Astrocyte (in vitro differentiated cells and primary cell): ENCODE data around the gene SYNE1. TPM values are rescaled to one million over a fixed set of nuclear protein-coding genes. Genes with fewer than 3 reads are reported as not detected.

ENCODE experiments used
- DNase-seq: peaks from one replicate; pipeline ENCODE4 v3.0.0-alpha.2; 2010; ENCODE audit warnings: low read depth
- FAIRE-seq: peaks from 2 replicates; lab custom pipeline; 2011; peaks lifted over from hg19 to GRCh38; lab: Jason Lieb, UNC
- H2AFZ ChIP-seq: 2 replicates; pipeline ENCODE4 v1.6.0; 2012; ENCODE audit warnings: low read depth, low read length, inconsistent platforms
- H3K27ac ChIP-seq: 2 replicates; pipeline ENCODE4 v1.5.1; 2011; ENCODE audit warnings: low read depth, low read length, inconsistent platforms
- H3K27me3 ChIP-seq: 2 replicates; pipeline ENCODE4 v1.6.0; 2011; ENCODE audit warnings: low read length, inconsistent platforms; ENCODE audit not compliant: insufficient read depth
- H3K36me3 ChIP-seq: 2 replicates; pipeline ENCODE4 v1.5.1; 2011; ENCODE audit warnings: low read length, inconsistent platforms; ENCODE audit not compliant: insufficient read depth
- H3K4me1 ChIP-seq: 2 replicates; pipeline ENCODE4 v1.5.1; 2011; ENCODE audit warnings: low read length, inconsistent platforms; ENCODE audit not compliant: insufficient read depth
- H3K4me2 ChIP-seq: 2 replicates; pipeline ENCODE4 v1.6.0; 2012; ENCODE audit warnings: low read length, inconsistent platforms
- H3K4me3 ChIP-seq: 2 replicates; pipeline ENCODE4 v1.5.1; 2011; ENCODE audit warnings: low read depth, mild to moderate bottlenecking, low read length, inconsistent platforms; ENCODE audit not compliant: insufficient read depth
- H3K79me2 ChIP-seq: 2 replicates; pipeline ENCODE4 v1.6.0; 2012; ENCODE audit warnings: mild to moderate bottlenecking, low read length, inconsistent platforms; ENCODE audit not compliant: insufficient read depth
- H3K9ac ChIP-seq: 2 replicates; pipeline ENCODE4 v1.6.0; 2012; ENCODE audit warnings: mild to moderate bottlenecking, low read length, inconsistent platforms
- H3K9me3 ChIP-seq: 2 replicates; pipeline ENCODE4 v1.5.1; 2012; ENCODE audit warnings: low read depth, mild to moderate bottlenecking, low read length, inconsistent platforms; ENCODE audit not compliant: insufficient read depth
- H4K20me1 ChIP-seq: 2 replicates; pipeline ENCODE4 v1.6.0; 2012; ENCODE audit warnings: low read length, inconsistent platforms; ENCODE audit not compliant: insufficient read depth
- H3K27ac Mint-ChIP-seq: one replicate; pipeline ENCODE4 v1.8.0; 2021; ENCODE audit warnings: mild to moderate bottlenecking, mixed read lengths; ENCODE audit not compliant: unreplicated experiment
- H3K27me3 Mint-ChIP-seq: one replicate; pipeline ENCODE4 v1.8.0; 2021; ENCODE audit warnings: low read depth, mixed read lengths; ENCODE audit not compliant: unreplicated experiment
- H3K36me3 Mint-ChIP-seq: one replicate; pipeline ENCODE4 v1.8.0; 2021; ENCODE audit warnings: low read depth, mixed read lengths; ENCODE audit not compliant: unreplicated experiment
- H3K4me1 Mint-ChIP-seq: one replicate; pipeline ENCODE4 v1.8.0; 2021; ENCODE audit warnings: low read depth, mixed read lengths; ENCODE audit not compliant: unreplicated experiment
- H3K4me3 Mint-ChIP-seq: one replicate; pipeline ENCODE4 v1.8.0; 2021; ENCODE audit warnings: mild to moderate bottlenecking, moderate library complexity, mixed read lengths; ENCODE audit not compliant: unreplicated experiment
- H3K9me3 Mint-ChIP-seq: one replicate; pipeline ENCODE4 v1.8.0; 2021; ENCODE audit warnings: mild to moderate bottlenecking, mixed read lengths; ENCODE audit not compliant: unreplicated experiment
- CTCF ChIP-seq: IDR thresholded peaks from 2 replicates; pipeline ENCODE4 v1.5.1; 2011; ENCODE audit warnings: low read depth, mild to moderate bottlenecking, inconsistent platforms, low read length, moderate library complexity; ENCODE audit not compliant: insufficient read depth
- EZH2 ChIP-seq: IDR thresholded peaks from 2 replicates; pipeline ENCODE4 v1.6.1; 2012; ENCODE audit warnings: mild to moderate bottlenecking, low read length, inconsistent platforms; ENCODE audit not compliant: insufficient read depth
- total RNA-seq: library from RNA; stranded (reverse); gene quantifications from 2 replicates; pipeline ENCODE4 v1.2.1, GENCODE V29; 2021

Gene SYNE1
- total RNA-seq, 1 donor from 2014 or later = 66.5 TPM

GRCh38 chr6:152123076-152123475 lies 514.1 kb downstream of the SYNE1 start:
- Histone ChIP-seq H3K79me2 (no peaks in the 10 kb centered on the region), H3K4me2 (no peak overlapping the region), H3K36me3 (peaks cover 19% of the 10 kb centered on the region), H3K27ac (no peak overlapping the region), H3K4me3 (no peak overlapping the region), H4K20me1 (no peaks in the 10 kb centered on the region), H3K4me1 (no peaks in the 10 kb centered on the region), H3K9me3 (no peaks in the 10 kb centered on the region), H2AFZ (no peak overlapping the region), H3K9ac (no peak overlapping the region), H3K27me3 (no peaks in the 10 kb centered on the region)
- Mint-ChIP-seq H3K9me3 (peaks cover 2% of the 10 kb centered on the region), H3K4me1 (no peaks in the 10 kb centered on the region), H3K36me3 (peaks cover 30% of the 10 kb centered on the region), H3K27ac (no peak overlapping the region), H3K4me3 (no peak overlapping the region), H3K27me3 (no peaks in the 10 kb centered on the region)
- FAIRE-seq = no peak
- TF ChIP-seq CTCF (no peak), EZH2 (no peak)
- DNase-seq = no peak

- no peak overlapping the region for H3K4me2 ChIP-seq
- H4K20me1 ChIP-seq = no peaks in the 10 kb centered on the region
- Mint-ChIP-seq H3K36me3 (peaks cover 26% of the 10 kb centered on the region), H3K4me1 (no peaks in the 10 kb centered on the region), H3K9me3 (peaks cover 2% of the 10 kb centered on the region), H3K27ac (no peak overlapping the region), H3K27me3 (no peaks in the 10 kb centered on the region), H3K4me3 (no peak overlapping the region)
- no peak for DNase-seq
- H3K79me2 ChIP-seq = no peaks in the 10 kb centered on the region
- H3K27ac ChIP-seq = no peak overlapping the region
- H2AFZ ChIP-seq = no peak overlapping the region
- no peaks in the 10 kb centered on the region for H3K9me3 ChIP-seq
- H3K27me3 ChIP-seq = no peaks in the 10 kb centered on the region
- H3K4me3 ChIP-seq = no peak overlapping the region
- TF ChIP-seq EZH2 = no peak
- TF ChIP-seq CTCF = no peak
- H3K4me1 ChIP-seq = no peaks in the 10 kb centered on the region
- H3K36me3 ChIP-seq = peaks cover 19% of the 10 kb centered on the region
- no peak overlapping the region for H3K9ac ChIP-seq
- no peak for FAIRE-seq
These were observed 514.7 kb downstream of the SYNE1 start for GRCh38 chr6:152122434-152122833.

- peaks cover 19% of the 10 kb centered on the region for H3K36me3 ChIP-seq
- no peaks in the 10 kb centered on the region for H3K27me3 Mint-ChIP-seq
- no peak overlapping the region for H3K27ac Mint-ChIP-seq
These were observed 515.3 kb downstream of the SYNE1 start for GRCh38 chr6:152121910-152122309.

More at GRCh38 chr6:152121910-152122309, 515.3 kb downstream of the SYNE1 start:
- Mint-ChIP-seq H3K4me3 (no peak overlapping the region), H3K36me3 (peaks cover 25% of the 10 kb centered on the region), H3K4me1 (no peaks in the 10 kb centered on the region), H3K9me3 (peaks cover 2% of the 10 kb centered on the region)
- Histone ChIP-seq H3K79me2 (no peaks in the 10 kb centered on the region), H3K27ac (no peak overlapping the region), H3K4me3 (no peak overlapping the region), H4K20me1 (no peaks in the 10 kb centered on the region), H3K9me3 (no peaks in the 10 kb centered on the region), H3K4me2 (no peak overlapping the region), H3K4me1 (no peaks in the 10 kb centered on the region), H3K9ac (no peak overlapping the region), H2AFZ (no peak overlapping the region), H3K27me3 (no peaks in the 10 kb centered on the region)
- TF ChIP-seq CTCF = no peak
- TF ChIP-seq EZH2 = no peak
- FAIRE-seq = no peak
- no peak for DNase-seq
